ENCODE results near the gene EME1.

GRCh38 chr17:50359005-50359699 is 13.9 kb upstream of the EME1 start:
- TF ChIP-seq YY1 (IDR thresholded peaks at IDR 0.05; ENCODE audit: insufficient read depth, insufficient read length) (no peak), ZNF274 (IDR thresholded peaks at IDR 0.05; ENCODE audit: low read depth, low read length) (no peak)
